SKM-1 treated with dmso at 0.1 percent for 144 hours (cell line): ENCODE data around the gene TBX10.
"Not testable (repeated sequence)": the region's sequence is repeated elsewhere in the genome, so short reads cannot be mapped to it uniquely, and the experiment has no call there.

ENCODE experiments used
- DNase-seq: peaks from one replicate; lab custom pipeline; 2025; ENCODE audit not compliant: unreplicated experiment; lab: John Stamatoyannopoulos, UW

Gene TBX10

GRCh38 chr11:67639438-67639859 is at the start of gene TBX10:
TSS of gene TBX10 (minus strand) at chr11:67639763. CDS start at chr11:67639472, 291 bp downstream.
- DNase-seq = no peak

- DNase-seq = no peak
Observed at GRCh38 chr11:67689178-67689577, 49.6 kb upstream of the TBX10 start.

- DNase-seq = no peak
Observed at GRCh38 chr11:67687986-67688385, 48.4 kb upstream of the TBX10 start.

GRCh38 chr11:67685641-67686332 is 46.2 kb upstream of the TBX10 start:
- DNase-seq = peak; percentile 19

- not testable (repeated sequence) for DNase-seq
Observed at GRCh38 chr11:67682126-67683034, 42.8 kb upstream of the TBX10 start.

DNA sequence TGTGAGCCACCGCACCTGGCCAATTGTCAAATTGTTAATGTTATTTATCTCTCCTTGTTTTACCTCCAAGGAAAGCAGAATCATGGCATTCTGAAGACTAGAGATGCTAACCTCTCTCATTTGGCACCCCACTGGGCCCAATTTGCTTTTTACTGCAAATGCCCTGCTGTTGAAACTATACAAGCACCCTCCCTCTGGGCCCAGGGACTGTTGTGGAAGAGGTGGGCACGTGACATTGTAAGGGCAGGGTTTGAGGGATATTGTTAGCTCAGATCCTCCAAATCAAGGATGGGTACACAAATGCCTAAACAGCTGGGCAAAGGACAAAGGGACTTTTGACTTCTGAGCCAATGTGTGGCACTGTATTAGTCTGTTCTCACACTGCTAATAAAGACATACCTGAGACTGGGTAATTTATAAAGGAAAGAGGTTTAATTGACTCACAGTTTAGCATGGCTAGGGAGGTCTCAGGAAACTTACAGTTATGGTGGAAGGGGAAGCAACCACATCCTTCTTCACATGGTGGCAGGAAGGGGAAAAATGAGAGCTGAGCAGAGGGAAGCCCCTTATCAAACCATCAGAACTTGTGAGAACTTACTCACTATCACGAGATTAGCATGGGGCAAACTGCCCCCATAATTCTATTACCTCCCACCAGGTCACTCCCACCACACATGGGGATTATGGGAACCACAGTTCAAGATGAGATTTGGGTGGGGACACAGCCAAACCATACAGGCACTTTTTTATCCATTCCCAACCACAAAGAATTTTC is 41.3 kb upstream of the TBX10 start:
- DNase-seq = no peak

- DNase-seq = no peak
Observed at GRCh38 chr11:67675058-67675747, 35.6 kb upstream of the TBX10 start.

GRCh38 chr11:67674442-67674871 is 34.9 kb upstream of the TBX10 start, which contains the start of gene ALDH3B2:
TSS of gene ALDH3B2 (minus strand) at chr11:67674623. CDS start at chr11:67666935, 7,688 bp downstream.
- DNase-seq = no peak

DNA sequence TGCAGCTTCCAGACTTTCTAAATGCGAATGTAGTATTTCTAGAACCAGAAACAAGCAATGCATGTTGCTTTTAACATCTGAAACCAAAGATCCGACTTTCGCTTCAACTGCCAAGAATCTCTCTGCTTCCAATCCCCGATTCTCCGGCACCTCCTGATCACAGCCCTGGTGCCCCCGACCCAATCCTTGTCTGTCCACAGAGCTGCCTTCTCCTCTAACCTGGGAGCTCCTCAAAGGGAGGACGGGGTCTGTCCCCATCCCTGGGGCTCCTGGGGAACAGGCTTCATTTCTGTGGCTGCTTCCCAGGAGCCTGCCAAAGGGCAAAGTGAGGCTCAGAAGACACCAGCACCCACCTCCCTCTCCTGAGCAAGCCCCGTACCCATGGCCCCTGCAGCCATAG is 34.3 kb upstream of the TBX10 start:
- DNase-seq = no peak

- no peak for DNase-seq
Observed at GRCh38 chr11:67673358-67673757, 33.8 kb upstream of the TBX10 start.

DNA sequence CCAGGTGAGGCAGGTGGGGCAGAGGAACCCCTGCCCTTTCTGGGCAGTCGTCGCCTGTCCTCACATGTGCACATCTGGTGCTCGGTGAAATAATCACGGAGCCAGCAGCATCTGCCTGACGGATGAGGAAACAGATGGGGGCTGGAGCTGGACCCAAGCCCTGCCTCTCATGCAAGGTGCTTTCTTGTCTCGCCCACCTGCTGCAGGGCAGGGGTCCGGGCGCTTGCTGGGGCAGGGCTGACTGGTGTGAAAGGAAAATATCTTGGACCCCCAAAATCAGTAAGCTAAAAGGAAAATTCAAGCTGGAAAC is 31.6 kb upstream of the TBX10 start:
- DNase-seq = no peak

DNA sequence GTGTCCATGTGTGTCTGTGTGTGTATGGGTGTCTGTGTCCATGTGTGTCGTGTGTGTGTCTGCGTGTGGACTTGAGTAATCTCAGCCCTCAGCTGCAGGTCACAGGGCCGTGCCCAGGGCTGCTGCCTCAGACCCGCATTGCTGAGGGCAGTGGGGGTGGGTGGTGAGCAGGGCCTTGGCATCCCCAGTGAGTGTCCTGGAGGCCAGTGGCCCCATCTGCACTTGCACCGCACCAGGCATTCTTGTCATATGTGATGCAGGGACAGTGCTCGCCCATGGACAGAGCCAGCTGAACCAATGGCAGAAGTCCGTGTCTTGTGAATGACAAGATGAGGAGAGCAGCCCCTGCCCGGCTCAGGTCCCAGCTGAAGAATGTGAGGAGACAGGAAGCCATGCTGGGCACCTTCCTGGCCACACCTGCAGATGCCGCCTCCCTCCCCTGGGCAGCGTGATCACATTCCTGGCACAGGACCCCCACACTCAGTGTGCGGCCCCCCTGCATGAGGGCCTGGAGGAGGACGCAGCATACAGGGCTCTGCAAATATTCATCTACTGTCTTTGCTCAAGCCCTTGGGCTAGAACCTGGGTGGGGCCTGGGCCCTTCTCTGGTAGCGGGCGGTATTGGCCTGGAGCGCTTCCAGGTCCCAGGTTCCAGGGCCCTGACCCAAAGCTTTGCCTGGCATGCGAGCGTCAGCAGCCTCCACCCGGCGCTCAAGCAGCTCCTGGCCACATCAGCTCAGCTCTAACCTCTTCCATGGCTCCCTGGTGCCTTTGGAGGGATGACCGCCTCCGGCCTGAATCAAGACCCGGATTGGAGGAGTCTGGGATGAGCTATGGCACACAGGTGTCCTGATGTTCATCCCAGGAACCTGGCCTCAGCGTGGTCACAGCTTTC is 31.0 kb upstream of the TBX10 start:
- no peak for DNase-seq

DNA sequence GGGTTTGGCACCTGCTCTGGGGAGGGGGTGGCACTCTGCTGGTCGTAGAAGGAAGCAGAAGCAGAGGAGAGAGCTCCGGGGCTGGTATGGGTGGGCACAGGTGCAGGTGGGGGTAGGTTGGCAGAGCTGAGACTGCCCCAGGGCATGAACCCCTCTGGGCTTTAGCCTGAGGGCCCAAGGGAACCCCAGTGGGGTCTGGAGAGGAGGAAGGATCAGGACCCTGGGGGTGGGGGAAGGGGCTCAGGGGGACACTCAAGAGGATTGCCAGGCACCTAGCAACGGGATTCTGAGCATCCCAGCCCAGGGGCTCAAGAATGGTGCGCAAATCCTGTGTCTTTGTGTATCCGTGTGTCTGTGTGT is 28.6 kb upstream of the TBX10 start:
- DNase-seq = no peak

GRCh38 chr11:67667490-67668191 is 28.1 kb upstream of the TBX10 start:
- DNase-seq = no peak

- DNase-seq = no peak
Observed at GRCh38 chr11:67666676-67667489, 27.3 kb upstream of the TBX10 start.

DNA sequence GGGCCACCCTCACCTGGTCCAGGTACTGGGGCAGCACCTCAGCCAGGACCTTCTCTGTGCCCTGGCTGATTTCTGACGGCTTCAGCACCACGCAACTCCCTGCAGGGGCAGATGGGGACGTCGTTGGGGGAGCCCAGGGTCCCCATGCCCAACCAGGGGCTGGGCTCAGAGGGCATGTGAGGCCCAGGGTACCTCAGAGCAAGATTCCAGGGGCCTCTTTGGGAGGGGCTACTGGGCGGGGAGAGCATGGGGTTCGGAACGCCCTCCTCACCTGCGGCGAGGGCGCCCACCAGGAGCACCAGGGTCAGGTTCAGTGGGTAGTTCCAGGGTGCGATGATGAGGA is 26.7 kb upstream of the TBX10 start:
- no peak for DNase-seq

DNA sequence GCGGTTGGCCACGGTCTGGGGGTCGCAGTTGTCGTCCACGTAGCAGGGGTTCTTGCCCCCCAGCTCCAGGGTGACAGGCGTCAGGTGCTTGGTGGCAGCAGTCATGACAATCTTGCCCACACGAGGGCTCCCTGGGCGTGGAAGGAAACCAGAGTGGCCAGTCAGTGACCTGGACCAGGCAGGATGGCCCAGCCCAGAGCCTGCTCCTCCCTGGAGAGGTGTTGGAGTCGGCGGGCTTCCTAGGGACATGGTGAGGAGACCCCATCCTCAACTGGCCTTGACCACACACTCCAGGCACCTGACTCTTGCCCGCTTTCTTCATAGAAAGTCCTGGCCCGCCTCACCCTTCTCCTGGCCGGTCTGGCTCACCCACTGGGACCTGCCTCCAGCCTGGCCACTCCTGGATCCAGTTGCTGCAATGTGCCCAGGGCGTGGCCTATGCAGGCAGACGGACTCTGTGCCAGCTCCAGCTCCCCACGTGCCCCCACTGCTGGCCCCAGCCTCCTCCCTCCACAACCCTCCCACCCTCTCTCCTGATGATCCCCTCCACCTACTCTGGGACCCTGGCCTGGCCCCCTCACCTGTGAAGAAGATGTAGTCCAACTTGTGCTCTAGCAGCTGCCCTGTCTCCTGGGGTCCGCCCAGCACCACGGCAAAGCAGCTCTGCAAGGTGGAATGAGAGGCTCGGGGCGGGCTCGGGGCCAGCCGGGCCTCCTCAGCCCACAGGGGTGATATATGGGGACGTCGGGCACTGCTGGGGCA is 26.2 kb upstream of the TBX10 start:
- DNase-seq = no peak
